GM18861 (cell line): ENCODE results near the gene HS6ST1.
A peak's percentile ranks its signal among the peaks of the same experiment; 100 is the strongest.

Experiments
- ATAC-seq: cut with Tn5 transposase; IDR thresholded peaks from one replicate; pipeline ENCODE4 v1.9.1; 2021; ENCODE audit not compliant: unreplicated experiment

Gene HS6ST1

GRCh38 chr2:128311216-128311754 lies 7.4 kb downstream of the HS6ST1 start:
- no peak for ATAC-seq

GRCh38 chr2:128310761-128311160 lies 7.9 kb downstream of the HS6ST1 start:
- no peak for ATAC-seq

DNA sequence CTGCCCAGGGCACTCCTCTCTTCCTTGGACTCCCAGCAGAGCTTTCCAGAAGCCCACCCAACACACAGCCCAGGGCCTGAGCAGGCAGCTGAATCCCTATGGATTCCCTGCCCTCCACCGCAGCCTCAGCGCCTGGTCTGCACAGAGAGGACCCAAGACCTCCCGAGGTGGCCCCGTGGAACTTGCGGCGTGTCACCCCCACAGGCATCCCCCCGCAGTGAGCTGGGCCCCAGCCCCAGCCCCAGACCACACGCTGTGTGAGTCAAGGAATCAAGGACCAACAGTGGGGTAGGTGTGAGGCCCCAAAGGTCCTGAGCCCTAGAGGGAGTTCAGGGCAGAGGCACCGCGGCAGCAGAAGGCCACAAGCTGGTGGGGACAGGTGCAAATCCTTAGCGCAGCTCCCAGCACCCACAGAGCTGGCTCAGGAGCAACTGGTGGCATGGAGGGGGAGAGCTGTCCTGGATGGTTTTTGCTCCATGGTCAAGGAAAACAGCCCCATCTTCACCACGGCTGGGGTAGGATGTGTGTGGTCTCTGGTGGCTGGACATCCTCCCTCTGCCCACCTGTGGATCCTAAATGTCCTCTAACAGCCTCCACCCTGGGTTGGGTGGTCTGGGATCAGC lies 8.5 kb downstream of the HS6ST1 start:
- no peak for ATAC-seq

DNA sequence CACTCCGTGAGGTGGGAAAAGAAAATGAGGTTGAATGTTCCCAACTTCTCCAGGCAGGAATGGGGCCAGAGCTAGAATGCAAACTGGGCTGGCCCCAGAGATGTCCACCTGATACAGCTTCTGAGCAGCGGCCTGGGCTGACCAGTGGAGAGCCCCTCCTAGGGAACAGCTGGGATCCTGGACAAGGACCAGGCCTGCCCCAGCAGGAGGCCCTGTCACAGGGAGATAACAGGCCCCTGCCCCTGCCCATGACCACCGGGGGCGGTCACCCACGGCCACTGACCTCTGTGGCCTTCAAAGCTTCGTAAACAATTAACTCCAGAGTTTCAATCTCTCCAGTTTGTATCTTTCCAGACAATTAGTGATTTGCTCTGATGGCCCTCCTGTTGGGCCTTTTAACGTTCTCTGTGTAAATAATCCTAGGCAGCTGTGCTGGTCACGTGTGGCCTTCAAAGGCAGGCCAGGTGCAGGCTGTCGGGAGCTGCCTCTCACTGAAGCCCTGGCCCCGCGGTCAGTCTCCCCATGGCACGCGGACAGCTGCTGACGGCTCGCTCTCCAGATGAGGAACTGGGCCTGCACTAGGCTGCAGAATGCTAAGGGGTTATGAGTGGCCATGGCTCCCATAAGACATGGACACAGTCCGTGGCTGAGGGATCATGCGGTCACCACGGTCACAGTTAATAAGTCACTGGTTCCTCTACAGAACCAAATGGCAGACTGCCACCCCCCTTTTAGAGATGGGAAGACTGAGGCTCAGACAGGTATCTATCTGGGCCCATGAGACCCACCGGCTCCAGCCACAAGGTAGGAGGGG lies 9.2 kb downstream of the HS6ST1 start:
- ATAC-seq = no peak

- ATAC-seq = no peak
These were observed 9.8 kb downstream of the HS6ST1 start for GRCh38 chr2:128308889-128309279.

GRCh38 chr2:128308284-128308731 lies 10.4 kb downstream of the HS6ST1 start:
- no peak for ATAC-seq

GRCh38 chr2:128307595-128307994 lies 11.1 kb downstream of the HS6ST1 start:
- no peak for ATAC-seq

GRCh38 chr2:128306931-128307460 lies 11.7 kb downstream of the HS6ST1 start:
- ATAC-seq = no peak

GRCh38 chr2:128306081-128306930 lies 12.4 kb downstream of the HS6ST1 start:
- no peak for ATAC-seq

DNA sequence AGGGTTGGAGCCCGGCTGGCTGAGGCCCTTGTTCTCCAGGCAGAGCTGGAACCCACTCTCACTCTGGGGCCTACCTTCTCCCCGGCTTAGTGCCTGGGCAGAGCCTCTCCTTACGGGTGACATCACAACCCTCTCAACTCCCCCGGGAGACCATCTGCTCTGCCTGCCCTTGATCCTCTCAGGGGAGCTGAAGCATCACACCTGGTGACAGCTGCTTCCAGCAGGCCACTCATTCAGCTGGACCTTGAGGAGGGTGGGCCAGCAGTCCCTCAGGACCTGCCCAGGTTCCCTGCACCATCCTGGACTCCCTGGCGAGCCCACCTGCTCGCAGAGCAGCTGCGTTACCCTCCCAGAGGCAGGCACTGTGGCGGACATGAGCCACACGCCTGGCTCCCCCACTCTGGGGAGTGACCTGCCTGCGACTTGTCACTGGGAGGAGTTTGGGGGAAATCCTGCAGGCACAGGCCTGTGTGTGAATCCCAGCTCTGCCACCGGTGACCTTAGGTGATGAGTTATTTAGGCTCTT lies 13.1 kb downstream of the HS6ST1 start:
- ATAC-seq = peak; percentile 95

GRCh38 chr2:128304715-128305554 lies 13.7 kb downstream of the HS6ST1 start:
- ATAC-seq = no peak

GRCh38 chr2:128304330-128304714 lies 14.3 kb downstream of the HS6ST1 start:
- ATAC-seq = no peak

GRCh38 chr2:128303911-128304310 lies 14.8 kb downstream of the HS6ST1 start:
- ATAC-seq = no peak

- ATAC-seq = no peak
These were observed 15.4 kb downstream of the HS6ST1 start for GRCh38 chr2:128303095-128303791.

DNA sequence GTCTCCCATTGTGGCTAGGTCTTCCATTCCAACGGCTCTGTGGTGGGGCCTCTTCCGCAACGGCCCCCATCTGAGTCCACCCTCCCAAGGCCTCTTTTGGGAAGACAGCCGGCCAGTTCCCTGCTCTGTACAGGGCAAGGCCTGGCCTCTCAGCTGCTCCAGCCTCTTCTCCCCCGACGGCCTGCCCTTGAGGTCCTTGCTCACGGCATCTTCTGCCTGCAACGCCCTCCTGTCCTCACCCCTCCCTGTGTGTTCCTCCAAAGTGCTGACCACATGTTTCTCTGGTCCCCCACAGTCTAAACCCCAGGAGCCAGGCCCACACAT lies 16.0 kb downstream of the HS6ST1 start:
- ATAC-seq = no peak

DNA sequence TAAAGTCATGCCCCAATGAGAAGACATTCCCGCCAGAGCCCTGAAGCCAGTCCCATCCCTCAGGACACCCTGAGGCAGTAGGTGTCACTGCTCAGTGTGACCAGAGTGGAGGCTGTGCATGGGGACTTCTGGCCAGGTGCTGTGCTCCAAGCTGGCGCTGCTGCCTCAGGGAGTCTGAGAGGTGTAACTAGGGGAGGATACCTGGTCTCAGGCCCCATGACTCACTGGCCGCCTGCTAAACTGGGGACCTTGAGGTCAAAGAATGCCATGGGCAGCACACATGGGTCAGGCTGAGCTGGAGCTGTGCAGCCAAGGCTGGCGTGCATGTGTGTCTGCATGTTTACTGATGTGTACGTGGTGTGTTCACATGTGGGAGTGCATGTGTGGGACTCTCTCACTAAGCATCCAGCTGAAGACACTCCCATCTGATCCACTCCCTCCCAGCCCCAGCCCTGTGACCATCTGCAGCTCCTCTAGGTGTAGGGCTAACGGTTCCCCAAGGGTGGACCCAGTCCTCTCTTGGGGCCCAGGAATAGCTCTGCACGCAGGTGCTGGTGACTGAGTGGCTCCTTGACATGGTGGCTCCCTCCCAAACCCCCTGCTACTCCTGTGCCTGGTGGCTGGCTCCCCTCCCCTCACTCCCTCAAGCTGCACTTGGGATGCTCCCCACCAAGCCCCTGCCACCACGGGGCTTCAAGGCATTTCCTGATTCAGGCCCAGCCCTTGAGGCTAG lies 16.5 kb downstream of the HS6ST1 start:
- ATAC-seq = no peak

GRCh38 chr2:128301501-128301966 lies 17.1 kb downstream of the HS6ST1 start:
- ATAC-seq = no peak

- no peak for ATAC-seq
These were observed 17.6 kb downstream of the HS6ST1 start for GRCh38 chr2:128301021-128301420.
